Activated CD4-positive, CD25-positive, alpha-beta regulatory T cell treated with anti-CD3 and anti-CD28 coated beads, Interleukin-2, amount 50 U/mL, for 16 hours (primary cell): ENCODE measurements around the gene ARHGAP21.

Source experiments
- DNase-seq: peaks from one replicate; pipeline ENCODE4 v3.0.0-alpha.2; 2020; ENCODE audit warnings: low read depth, low spot score

ARHGAP21 gene

GRCh38 chr10:24536636-24537035, 187.1 kb downstream of the ARHGAP21 start:
- DNase-seq: no peak

- no peak for DNase-seq
These were observed 189.7 kb downstream of the ARHGAP21 start for GRCh38 chr10:24533981-24534380.
